NCI-H1092 (cell line): ENCODE measurements around the gene IMMP2L.
"Not testable (repeated sequence)": the region's sequence is repeated elsewhere in the genome, so short reads cannot be mapped to it uniquely, and the experiment has no call there.

Experiments
- DNase-seq: peaks from one replicate; lab custom pipeline; 2025; lab: John Stamatoyannopoulos, UW

IMMP2L gene

GRCh38 chr7:111333010-111333409 lies 229.3 kb downstream of the IMMP2L start:
- no peak for DNase-seq

GRCh38 chr7:111330235-111330523 lies 232.1 kb downstream of the IMMP2L start:
- no peak for DNase-seq

- DNase-seq: no peak
These were observed 232.7 kb downstream of the IMMP2L start for GRCh38 chr7:111329367-111330234.

GRCh38 chr7:111328487-111328886 lies 233.8 kb downstream of the IMMP2L start:
- no peak for DNase-seq

- no peak for DNase-seq
These were observed 237.5 kb downstream of the IMMP2L start for GRCh38 chr7:111324776-111325175.

GRCh38 chr7:111324228-111324627 lies 238.1 kb downstream of the IMMP2L start:
- DNase-seq: no peak

- DNase-seq: not testable (repeated sequence)
These were observed 238.6 kb downstream of the IMMP2L start for GRCh38 chr7:111323670-111324069.

- DNase-seq: no peak
These were observed 242.2 kb downstream of the IMMP2L start for GRCh38 chr7:111320133-111320532.

GRCh38 chr7:111312966-111313365 lies 249.3 kb downstream of the IMMP2L start:
- DNase-seq: no peak

GRCh38 chr7:111308691-111309090 lies 253.6 kb downstream of the IMMP2L start:
- no peak for DNase-seq

GRCh38 chr7:111301891-111302290 lies 260.4 kb downstream of the IMMP2L start:
- DNase-seq: no peak

- no peak for DNase-seq
These were observed 267.8 kb downstream of the IMMP2L start for GRCh38 chr7:111294494-111294893.

GRCh38 chr7:111292026-111292470 lies 270.2 kb downstream of the IMMP2L start:
- DNase-seq: no peak

- DNase-seq: no peak
These were observed 271.3 kb downstream of the IMMP2L start for GRCh38 chr7:111290982-111291381.

GRCh38 chr7:111290419-111290818 lies 271.9 kb downstream of the IMMP2L start:
- no peak for DNase-seq

- DNase-seq: not testable (repeated sequence)
These were observed 273.9 kb downstream of the IMMP2L start for GRCh38 chr7:111288441-111288840.

GRCh38 chr7:111282626-111283025 lies 279.7 kb downstream of the IMMP2L start:
- no peak for DNase-seq

GRCh38 chr7:111274857-111275256 lies 287.4 kb downstream of the IMMP2L start:
- no peak for DNase-seq

GRCh38 chr7:111272092-111272491 lies 290.2 kb downstream of the IMMP2L start:
- no peak for DNase-seq

- DNase-seq: not testable (repeated sequence)
These were observed 291.5 kb downstream of the IMMP2L start for GRCh38 chr7:111270794-111271193.

- no peak for DNase-seq
These were observed 293.4 kb downstream of the IMMP2L start for GRCh38 chr7:111268941-111269340.

- DNase-seq: no peak
These were observed 295.7 kb downstream of the IMMP2L start for GRCh38 chr7:111266613-111267012.

GRCh38 chr7:111265394-111265793 lies 296.9 kb downstream of the IMMP2L start:
- no peak for DNase-seq

GRCh38 chr7:111264981-111265380 lies 297.3 kb downstream of the IMMP2L start:
- no peak for DNase-seq
